ENCODE results near the gene IFT80. TPM values are rescaled to one million over a fixed set of nuclear protein-coding genes. Genes with fewer than 3 reads are reported as not detected.
"Not testable (repeated sequence)": the region's sequence is repeated elsewhere in the genome, so short reads cannot be mapped to it uniquely, and the experiment has no call there.

The IFT80 gene
- total RNA-seq, 2 donors from 2014 or later, result 44.1 to 61.4 TPM

- no peaks in the 10 kb centered on the region for H3K36me3 ChIP-seq
- no peak for DNase-seq (ENCODE audit: low spot score)
- no peak for ATAC-seq (ENCODE audit: insufficient number of reproducible peaks, low FRiP score, low read depth)
- H3K9me3 ChIP-seq, result no peaks in the 10 kb centered on the region
- no peaks in the 10 kb centered on the region for H3K27me3 ChIP-seq (replicated peaks; ENCODE audit: insufficient read depth)
- H3K4me1 ChIP-seq (ENCODE audit: control insufficient read depth in 1 of 2, low read depth in 2 of 2), result no peaks in the 10 kb centered on the region
- H3K4me3 ChIP-seq, result no peak overlapping the region
- H3K27ac ChIP-seq, result no peak overlapping the region
- TF ChIP-seq CTCF (IDR thresholded peaks at IDR 0.05), result no peak
These were observed 67.7 kb downstream of the IFT80 start for GRCh38 chr3:160331127-160331937.

DNA sequence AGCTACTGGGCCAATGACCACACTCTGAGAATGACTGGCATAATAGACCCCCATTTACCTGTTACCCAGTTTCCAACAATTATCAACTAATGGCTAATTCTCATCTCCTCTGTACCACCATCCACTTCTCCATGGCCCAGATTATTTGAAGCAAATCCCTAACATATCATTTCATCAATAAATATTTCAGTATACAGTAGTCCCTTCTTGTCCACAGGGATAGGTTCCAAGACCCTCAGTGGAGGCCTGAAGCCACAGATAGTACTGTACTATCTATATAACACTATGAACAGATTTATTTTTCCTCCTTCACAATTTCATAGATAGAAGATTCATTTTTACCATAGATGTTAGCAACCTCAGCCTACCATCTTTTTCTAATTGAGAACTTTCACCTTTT is 68.3 kb downstream of the IFT80 start:
- H3K36me3 ChIP-seq, result no peaks in the 10 kb centered on the region
- no peaks in the 10 kb centered on the region for H3K27me3 ChIP-seq (replicated peaks; ENCODE audit: insufficient read depth)
- H3K9me3 ChIP-seq, result no peaks in the 10 kb centered on the region
- no peak for TF ChIP-seq CTCF (IDR thresholded peaks at IDR 0.05)
- ATAC-seq (ENCODE audit: insufficient number of reproducible peaks, low FRiP score, low read depth) (no peak), DNase-seq (ENCODE audit: low spot score) (no peak)
- H3K4me3 ChIP-seq, result no peak overlapping the region
- H3K27ac ChIP-seq, result no peak overlapping the region
- no peaks in the 10 kb centered on the region for H3K4me1 ChIP-seq (ENCODE audit: control insufficient read depth in 1 of 2, low read depth in 2 of 2)

DNA sequence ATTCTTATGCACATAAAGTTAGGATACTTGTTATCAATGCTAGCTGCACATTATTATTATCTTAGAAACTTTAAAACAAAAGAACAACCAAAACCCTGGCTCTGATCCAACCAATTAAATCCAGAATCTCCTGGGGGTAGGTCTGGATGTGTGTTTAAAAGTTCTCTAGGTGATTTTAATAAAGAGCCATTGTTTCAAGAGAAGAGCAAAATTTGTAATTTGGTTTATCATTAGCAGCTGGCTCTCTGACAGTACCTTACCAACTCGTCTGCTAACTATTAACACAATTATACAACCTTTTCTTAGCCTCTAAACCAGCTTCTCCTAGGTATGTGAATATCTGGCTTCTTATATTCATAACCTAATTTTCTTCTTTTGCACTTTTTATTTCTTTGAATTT is 68.9 kb downstream of the IFT80 start:
- Histone ChIP-seq H3K36me3 (no peaks in the 10 kb centered on the region), H3K4me3 (no peak overlapping the region), H3K4me1 (ENCODE audit: control insufficient read depth in 1 of 2, low read depth in 2 of 2) (no peaks in the 10 kb centered on the region), H3K9me3 (no peaks in the 10 kb centered on the region), H3K27ac (no peak overlapping the region), H3K27me3 (replicated peaks; ENCODE audit: insufficient read depth) (no peaks in the 10 kb centered on the region)
- TF ChIP-seq CTCF (IDR thresholded peaks at IDR 0.05), result no peak
- ATAC-seq (ENCODE audit: insufficient number of reproducible peaks, low FRiP score, low read depth), result no peak
- no peak for DNase-seq (ENCODE audit: low spot score)

- not testable (repeated sequence) for H3K4me1 ChIP-seq (ENCODE audit: control insufficient read depth in 1 of 2, low read depth in 2 of 2); DNase-seq (ENCODE audit: low spot score); H3K27me3 ChIP-seq (replicated peaks; ENCODE audit: insufficient read depth); ATAC-seq (ENCODE audit: insufficient number of reproducible peaks, low FRiP score, low read depth); H3K9me3 ChIP-seq; H3K27ac ChIP-seq; H3K36me3 ChIP-seq; H3K4me3 ChIP-seq
These were observed 72.7 kb downstream of the IFT80 start for GRCh38 chr3:160326286-160326685.

GRCh38 chr3:160321821-160322220 is 77.2 kb downstream of the IFT80 start:
- not testable (repeated sequence) for H3K4me1 ChIP-seq (ENCODE audit: control insufficient read depth in 1 of 2, low read depth in 2 of 2); H3K27ac ChIP-seq; ATAC-seq (ENCODE audit: insufficient number of reproducible peaks, low FRiP score, low read depth); H3K9me3 ChIP-seq; DNase-seq (ENCODE audit: low spot score); H3K27me3 ChIP-seq (replicated peaks; ENCODE audit: insufficient read depth); H3K4me3 ChIP-seq; H3K36me3 ChIP-seq

DNA sequence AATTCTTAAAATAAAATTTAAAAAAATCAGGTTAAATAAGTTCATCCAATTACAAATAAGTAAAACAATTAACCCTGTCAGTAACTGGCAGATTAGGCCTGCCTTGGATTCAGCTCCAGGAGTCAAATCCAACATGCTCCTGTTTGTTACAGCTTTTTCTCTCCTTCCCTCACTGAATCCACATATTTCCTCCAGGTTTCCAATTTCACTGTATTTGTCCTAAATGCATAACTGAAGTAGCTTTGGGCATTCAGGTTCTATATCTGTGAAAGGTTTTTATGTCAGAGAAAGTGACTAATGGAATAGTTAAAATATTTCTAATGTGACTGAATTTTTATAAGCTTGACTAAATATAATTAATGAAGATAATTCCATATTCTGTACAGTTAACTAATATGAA is 79.7 kb downstream of the IFT80 start:
- ATAC-seq (ENCODE audit: insufficient number of reproducible peaks, low FRiP score, low read depth) (no peak), DNase-seq (ENCODE audit: low spot score) (no peak)
- no peaks in the 10 kb centered on the region for H3K4me1 ChIP-seq (ENCODE audit: control insufficient read depth in 1 of 2, low read depth in 2 of 2)
- no peaks in the 10 kb centered on the region for H3K27me3 ChIP-seq (replicated peaks; ENCODE audit: insufficient read depth)
- no peak overlapping the region for H3K4me3 ChIP-seq
- no peaks in the 10 kb centered on the region for H3K9me3 ChIP-seq
- H3K27ac ChIP-seq, result no peak overlapping the region
- TF ChIP-seq CTCF (IDR thresholded peaks at IDR 0.05), result no peak
- H3K36me3 ChIP-seq, result no peaks in the 10 kb centered on the region
